ENCODE data around the gene TICRR.

Gene TICRR

DNA sequence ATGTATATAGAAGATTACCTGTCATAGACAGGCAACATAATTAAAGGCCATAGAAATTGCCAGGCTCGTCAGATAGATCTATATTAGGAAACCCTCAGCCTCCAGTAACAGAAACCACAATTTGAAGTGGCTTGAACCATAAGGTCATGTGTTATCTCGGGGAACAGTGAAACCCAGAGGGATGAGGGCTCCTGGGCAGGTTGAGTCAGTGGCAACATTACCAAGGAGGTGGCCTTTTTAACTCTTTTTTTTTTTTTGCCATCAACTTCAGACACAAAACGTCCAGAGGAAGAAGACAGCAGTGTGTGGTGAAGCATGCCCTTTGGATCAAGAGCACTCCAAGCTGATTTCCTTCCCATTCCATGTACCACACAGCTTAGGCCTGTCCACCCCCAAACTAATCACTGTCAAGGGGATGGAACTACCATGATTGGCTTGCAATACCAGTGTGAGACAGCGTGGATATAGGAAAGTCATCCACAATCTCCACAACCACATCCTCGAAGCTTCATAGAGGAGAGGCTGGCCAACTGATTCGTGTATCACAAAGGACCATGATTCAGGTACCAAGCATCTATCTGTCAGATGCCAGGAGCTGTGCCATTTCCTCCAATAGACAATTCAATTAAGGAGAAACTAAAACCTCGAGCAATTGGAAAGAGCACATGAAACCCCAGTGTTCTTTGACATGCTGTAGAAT lies 81.0 kb downstream of the TICRR start:
- peak; percentile 33 for DNase-seq

DNA sequence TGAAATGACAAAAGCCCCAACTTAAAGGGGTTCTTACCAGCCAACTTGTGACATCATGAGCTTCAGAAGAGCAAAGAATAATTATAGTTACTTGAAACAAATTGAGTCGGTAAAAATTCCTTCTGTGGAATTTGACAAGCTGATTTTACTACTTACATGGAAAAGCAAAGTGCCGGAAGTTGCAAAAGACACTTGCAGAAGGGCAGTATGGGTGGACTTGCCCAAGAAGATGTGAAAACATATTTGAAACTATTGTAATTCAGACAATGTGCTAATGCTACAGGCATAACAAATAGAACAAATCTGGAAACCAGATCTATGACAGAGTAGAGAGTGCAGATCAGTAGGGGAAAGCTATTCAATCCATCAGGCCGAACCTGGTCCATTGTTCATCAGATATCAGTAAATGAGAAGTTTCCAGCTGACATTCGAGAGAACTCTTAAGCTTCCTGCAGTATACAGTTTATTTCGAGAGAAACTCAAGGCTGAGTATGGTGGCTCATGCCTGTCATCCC lies 82.5 kb downstream of the TICRR start:
- DNase-seq, result no peak

- no peak for DNase-seq
These were observed 84.0 kb downstream of the TICRR start for GRCh38 chr15:89659295-89659694.

GRCh38 chr15:89660556-89660955 lies 85.3 kb downstream of the TICRR start:
- DNase-seq, result peak; percentile 33

GRCh38 chr15:89662893-89663626 lies 87.8 kb downstream of the TICRR start:
- DNase-seq, result no peak

DNA sequence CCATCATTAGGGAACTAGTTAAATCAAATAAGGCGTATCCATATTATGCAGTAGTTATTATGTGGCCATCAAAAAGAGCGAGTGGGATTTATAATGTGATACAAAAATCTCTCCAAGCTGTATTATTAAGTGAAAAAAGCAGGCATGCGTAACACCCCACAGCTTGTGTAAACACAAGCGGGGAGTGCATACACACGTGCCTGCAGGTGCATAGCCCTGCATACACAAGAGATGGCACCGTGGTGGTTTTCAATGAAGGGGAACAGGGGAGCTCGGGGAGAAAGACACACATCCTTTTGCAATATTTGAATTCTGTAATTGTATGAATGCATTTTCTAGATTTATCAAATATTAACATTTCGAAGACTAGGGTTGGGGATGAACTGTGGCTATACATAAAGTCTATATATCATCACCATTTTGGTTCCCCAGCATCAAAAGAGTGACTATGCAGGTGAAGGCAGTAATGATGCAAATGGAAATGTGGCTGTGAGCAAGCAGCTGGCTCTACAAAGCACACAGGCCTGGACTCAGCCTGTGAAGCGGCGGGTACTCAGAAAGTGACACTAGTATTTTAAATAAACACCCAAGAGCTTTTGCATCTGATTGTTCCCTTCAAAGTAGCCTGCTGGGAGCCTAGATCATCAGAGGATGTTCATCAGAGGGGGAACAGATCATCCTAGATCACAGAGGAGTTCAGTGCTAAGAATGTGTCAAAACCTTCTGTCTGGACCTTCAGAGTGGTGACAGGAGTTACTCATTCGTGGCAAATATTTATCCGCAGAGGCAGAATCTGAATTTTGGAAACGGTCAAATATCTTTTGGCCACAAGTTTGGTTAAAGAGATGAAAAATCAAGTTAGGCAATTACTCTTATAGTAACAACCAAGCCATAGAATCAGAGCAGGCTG lies 89.4 kb downstream of the TICRR start:
- DNase-seq, result no peak

DNA sequence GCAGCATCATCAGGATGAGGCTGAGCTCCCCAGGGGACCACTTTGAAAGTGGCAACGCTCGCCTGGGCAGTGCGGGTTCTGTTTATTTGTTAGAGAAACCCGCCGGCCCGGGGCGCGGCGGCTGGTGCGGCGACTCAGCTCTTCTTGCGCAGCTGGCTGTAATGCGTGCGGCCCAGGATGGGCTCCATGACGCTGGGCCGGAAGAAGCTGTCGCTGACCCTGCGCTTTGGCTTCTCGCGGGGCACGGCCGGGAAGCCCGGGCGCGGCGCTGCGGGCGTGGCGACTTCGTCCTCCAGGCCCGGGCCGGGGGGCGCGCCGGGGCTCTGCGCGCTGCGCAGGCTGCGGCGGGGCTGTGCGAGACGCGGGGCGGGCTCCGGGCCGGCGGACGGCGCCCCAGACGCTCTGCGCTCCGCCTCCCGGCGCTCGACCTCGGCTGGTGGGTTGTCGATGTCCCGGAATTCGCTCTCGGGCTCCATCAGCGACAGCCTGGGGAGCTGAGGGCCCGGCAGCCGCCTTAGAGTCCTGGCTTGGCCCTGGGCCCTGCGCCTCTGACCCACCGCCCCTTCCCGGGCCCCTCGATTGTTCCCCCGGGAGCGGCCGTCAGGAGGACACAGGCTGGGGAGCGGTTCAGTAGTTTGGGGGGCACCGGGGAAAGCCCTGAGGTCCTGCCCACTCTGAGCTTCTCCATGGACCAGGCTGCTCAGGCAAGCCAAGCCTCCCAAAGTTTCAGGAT lies 90.3 kb downstream of the TICRR start:
- peak; percentile 63 for DNase-seq

DNA sequence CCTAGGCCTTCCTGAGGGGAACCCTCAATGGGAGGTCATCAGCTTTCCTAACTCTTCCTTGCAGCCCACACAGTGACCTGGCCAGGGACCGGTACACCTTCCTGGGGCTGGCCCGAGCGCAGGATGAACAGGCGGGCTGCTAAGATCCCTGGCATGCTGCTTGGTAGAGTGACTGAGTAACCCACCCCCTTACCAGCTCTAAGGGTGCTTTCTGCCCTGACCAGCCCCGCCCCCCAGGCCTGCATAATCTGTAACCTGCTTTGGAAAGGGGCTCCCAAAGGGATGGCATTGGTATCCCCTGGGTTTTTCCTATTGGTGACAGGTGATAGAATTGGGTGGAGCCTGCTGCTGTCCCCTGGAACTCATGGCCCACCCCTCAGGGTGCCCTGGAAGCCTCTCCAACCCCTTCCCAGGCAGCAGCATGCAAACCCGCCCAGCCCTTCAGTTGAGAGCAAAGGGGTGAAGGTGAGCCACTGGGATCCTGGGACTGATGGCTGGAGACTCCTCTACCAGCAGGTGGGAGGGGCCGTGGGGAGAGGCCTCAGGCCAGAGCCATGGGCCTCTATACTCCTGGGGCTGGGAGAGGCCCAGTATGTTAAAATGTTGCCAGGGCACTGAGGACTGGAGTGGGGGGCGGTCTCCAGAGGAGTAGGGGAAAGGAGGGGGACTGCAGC lies 91.1 kb downstream of the TICRR start:
- no peak for DNase-seq

DNA sequence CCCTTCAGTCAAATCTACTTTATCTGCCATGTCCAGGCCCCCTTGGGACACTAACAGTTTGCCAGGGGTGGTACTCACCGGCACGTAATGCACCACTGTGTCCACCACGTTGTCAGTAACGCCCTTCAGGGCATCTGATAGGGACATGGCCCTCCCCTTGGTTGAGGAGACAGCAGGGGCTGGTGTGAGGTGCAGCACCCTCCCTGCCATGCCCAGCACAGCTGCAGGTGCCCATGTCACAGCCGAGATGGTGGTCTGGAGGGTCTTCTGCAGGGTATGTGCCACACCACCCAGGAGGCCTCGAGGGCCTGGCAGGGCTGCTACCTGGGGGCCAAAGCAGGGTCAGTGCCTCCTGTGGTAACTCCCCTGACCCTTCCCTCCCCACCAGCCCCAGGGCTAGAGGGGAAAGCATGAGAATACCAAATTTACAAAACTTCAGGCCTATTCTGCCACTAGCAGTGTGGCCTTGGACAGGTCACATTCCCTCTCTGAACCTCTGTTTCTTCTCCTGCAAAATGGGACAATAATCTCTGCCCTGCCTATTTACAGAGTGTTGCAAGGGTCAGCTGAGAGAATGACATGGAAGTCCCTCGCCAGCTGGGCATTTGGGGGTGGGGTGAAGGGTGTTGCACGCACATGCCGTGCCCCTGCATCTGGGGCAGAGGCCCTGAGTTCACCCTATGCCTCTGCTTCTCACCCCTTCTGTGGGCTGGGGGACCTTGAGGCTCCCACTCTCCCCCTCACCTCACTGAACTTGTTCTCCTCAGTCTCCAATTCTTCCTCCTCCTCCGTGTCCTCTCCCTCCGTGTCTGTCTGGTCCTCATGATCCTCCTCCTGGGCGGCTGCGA lies 91.8 kb downstream of the TICRR start:
- no peak for DNase-seq

DNA sequence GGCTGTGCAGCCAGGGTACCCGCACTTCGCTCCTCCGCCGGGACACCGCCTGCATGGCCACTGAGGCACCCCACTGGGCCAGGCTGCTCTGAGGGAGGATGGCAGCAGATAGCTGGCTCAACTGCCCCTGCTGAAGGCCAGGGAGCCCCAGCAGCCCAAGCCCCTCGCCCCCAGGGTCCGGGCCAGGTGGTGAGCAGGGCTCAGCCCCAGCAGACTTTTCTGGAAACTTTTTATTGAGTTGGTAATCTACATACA lies 92.4 kb downstream of the TICRR start:
- DNase-seq, result no peak

DNA sequence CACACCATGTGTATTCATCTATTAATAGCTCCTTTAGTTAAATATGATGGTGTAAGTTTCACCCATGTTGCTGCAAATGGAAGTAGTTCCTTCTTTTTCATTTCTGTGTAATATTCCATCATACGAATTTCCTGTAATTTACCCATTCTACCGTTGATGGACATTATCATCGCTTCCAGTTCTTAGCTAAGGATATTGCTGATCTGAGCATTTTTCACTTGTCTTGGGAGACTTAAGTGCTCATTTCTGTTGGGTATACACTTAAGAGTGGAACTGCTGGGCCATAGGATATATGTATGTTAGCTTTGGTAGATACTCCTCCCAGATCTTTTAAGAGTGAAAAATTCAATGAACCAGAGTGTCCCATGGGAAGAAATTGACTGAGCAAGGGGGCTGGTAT lies 92.9 kb downstream of the TICRR start:
- no peak for DNase-seq

DNA sequence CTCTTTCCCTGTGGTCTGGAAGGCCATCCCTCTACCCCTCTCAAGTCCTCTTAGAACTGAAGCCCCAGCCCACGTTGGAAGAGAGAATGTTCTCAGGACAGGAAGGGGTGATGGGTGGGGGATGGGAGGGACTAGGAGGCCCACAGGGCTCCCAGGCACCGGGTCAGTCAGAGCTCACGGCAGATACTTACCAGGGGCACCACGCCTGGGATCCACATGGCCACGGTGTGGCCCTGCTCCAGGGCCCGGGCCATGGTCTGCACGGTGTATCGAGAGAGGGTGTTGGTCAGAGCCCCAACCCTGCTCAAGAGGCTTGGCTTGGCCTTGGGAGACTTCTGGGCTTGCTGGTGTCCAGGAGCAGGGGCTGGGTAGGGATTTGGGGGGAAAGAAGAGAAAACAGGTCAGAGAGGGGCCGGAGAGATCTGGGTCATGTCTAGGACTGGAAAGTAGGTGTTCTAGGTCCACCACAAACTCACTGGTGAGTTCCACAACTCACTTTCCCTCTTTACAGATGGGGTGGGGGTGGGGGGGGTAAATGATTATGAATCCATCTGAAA lies 94.1 kb downstream of the TICRR start:
- DNase-seq, result no peak

- DNase-seq, result no peak
These were observed 94.7 kb downstream of the TICRR start for GRCh38 chr15:89669941-89670340.

DNA sequence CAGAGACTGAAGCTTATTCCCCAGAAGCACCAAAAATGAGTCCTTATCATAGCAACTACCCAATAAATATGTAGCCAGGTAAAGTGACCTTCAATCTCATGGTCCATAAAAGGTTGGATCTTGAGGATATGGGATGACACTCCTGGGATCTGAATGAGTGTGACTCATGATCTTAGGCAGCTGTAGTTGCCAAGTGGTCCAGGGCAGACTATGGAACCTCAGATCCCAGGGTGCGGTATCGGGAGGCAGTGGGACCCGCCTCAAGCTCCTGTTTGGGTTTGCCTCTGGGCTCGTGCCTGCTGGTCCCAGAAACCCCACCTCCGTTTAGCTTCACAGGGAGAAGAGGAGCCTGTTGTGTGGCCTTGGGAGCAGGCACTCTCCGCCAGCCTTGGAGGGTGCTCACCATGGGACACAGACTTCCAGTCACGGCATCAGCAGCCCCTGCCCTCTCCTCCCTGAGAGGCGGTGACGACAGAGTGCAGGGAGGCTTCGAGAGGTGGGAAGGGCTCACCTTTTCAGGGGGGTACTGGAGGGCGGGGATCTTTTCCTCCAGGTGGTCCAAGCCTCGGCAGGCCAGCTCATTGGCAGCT lies 95.8 kb downstream of the TICRR start:
- DNase-seq, result no peak

- no peak for DNase-seq
These were observed 96.4 kb downstream of the TICRR start for GRCh38 chr15:89671687-89672086.

- no peak for DNase-seq
These were observed 97.2 kb downstream of the TICRR start for GRCh38 chr15:89672221-89673164.

DNA sequence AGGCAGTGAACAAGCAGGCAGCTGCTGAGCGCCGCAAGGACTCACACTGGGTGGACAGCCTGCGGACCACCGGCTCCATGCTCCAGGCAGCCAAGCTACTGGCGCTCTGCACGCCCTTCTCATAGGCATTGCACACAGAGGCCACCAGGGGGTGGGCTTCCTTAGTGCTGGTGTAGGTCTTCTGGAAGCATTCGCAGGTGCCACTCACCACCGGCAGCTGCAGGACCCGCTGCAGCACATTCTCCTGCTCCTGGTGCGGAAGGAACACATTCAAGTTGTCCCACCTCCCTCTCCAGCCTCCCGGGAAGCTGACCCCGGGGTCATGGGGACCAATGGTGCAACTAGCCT lies 97.9 kb downstream of the TICRR start:
- peak; percentile 61 for DNase-seq

- DNase-seq, result no peak
These were observed 99.3 kb downstream of the TICRR start for GRCh38 chr15:89674526-89674925.

- DNase-seq, result no peak
These were observed 100.3 kb downstream of the TICRR start for GRCh38 chr15:89675606-89676005.

DNA sequence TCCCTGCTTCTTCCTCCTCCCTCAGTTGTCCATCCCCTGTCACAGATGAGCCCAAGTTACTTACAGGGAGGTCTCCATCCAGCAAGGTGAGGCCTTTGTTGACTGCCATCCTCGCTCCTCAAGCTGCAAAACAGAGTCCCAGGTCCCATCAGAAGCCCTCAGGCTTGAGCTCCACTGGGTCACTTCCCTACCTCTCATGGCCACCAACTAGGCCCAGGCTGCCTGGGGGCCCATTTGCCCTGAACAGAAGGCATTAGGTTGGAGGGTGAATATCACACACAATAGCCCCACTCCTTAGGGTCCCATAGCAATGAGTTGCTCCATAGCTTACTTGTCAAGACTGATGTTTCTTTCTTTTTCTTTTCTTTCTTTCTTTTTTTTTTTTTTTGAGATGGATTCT lies 102.1 kb downstream of the TICRR start:
- no peak for DNase-seq

All from activated CD8-positive, alpha-beta memory T cell treated with anti-CD3 and anti-CD28 coated beads, Interleukin-2, amount 50 U/mL, for 48 hours (primary cell).